Mesothelial cell of epicardium (in vitro differentiated cells): Measurements from ENCODE around the gene RAB44. TPM values are rescaled to one million over a fixed set of nuclear protein-coding genes. Genes with fewer than 3 reads are reported as not detected.

Experiments
- DNase-seq, 2 experiments: peaks; one replicate each; pipeline ENCODE4 v3.0.0; 2021; ENCODE audit warnings: low spot score in 2 of 2; ENCODE audit not compliant: unreplicated experiment in 2 of 2
- H3K27ac Mint-ChIP-seq: 2 replicates; pipeline ENCODE4 v1.8.0; 2021; ENCODE audit warnings: mixed read lengths
- H3K27me3 Mint-ChIP-seq: 2 replicates; pipeline ENCODE4 v1.8.0; 2021; ENCODE audit warnings: low read depth, mixed read lengths
- H3K36me3 Mint-ChIP-seq: 2 replicates; pipeline ENCODE4 v1.8.0; 2021; ENCODE audit warnings: mixed read lengths
- H3K4me1 Mint-ChIP-seq: 2 replicates; pipeline ENCODE4 v1.8.0; 2021; ENCODE audit warnings: mixed read lengths
- H3K4me3 Mint-ChIP-seq: 2 replicates; pipeline ENCODE4 v1.8.0; 2021; ENCODE audit warnings: mild to moderate bottlenecking, moderate library complexity, mixed read lengths
- H3K9me3 Mint-ChIP-seq: 2 replicates; pipeline ENCODE4 v1.8.0; 2021; ENCODE audit warnings: mixed read lengths
- total RNA-seq: library from RNA; stranded (reverse); gene quantifications from 3 replicates; pipeline ENCODE4 v1.2.1, GENCODE V29; 2021
- TF ChIP-seq, protein P1 (sequence below): fragments of 200-600 bp; sonication (generic); IDR thresholded peaks from one replicate; pipeline ENCODE4 v1.5.0; 2021; ENCODE audit warnings: antibody characterized with exemption; ENCODE audit not compliant: unreplicated experiment

The RAB44 gene
- total RNA-seq, 1 donor from 2014 or later, result 0.07 TPM

DNA sequence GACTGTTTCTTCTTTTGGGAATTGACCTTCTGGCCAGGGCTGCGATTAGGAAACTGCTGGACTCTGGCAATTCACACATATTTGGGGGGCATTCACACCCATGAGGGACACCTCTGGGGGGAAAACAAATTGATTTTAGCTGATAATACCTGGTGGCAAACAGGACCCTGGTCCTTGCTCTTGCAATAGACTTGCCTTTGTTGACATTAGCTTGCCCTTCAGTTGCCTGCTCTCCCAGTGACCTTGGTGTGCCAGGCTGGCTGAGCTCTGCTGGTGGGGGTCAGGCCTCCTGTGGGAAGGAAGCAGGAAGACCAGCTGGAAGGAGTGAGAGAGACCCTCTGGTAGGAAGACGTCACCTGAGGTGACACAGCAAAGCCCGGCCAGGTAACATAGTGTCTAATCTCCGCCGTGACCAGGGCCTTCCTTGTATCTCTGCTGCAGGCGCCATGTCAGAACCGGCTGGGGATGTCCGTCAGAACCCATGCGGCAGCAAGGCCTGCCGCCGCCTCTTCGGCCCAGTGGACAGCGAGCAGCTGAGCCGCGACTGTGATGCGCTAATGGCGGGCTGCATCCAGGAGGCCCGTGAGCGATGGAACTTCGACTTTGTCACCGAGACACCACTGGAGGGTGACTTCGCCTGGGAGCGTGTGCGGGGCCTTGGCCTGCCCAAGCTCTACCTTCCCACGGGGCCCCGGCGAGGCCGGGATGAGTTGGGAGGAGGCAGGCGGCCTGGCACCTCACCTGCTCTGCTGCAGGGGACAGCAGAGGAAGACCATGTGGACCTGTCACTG, 13.8 kb upstream of the RAB44 start:
- Mint-ChIP-seq H3K36me3 (peaks cover 5% of the 10 kb centered on the region), H3K4me1 (peaks cover 12% of the 10 kb centered on the region), H3K27me3 (peaks cover 8% of the 10 kb centered on the region), H3K27ac (no peak overlapping the region), H3K9me3 (no peaks in the 10 kb centered on the region), H3K4me3 (no peak overlapping the region)
- DNase-seq, result no peak
- TF ChIP-seq, protein P1, sequence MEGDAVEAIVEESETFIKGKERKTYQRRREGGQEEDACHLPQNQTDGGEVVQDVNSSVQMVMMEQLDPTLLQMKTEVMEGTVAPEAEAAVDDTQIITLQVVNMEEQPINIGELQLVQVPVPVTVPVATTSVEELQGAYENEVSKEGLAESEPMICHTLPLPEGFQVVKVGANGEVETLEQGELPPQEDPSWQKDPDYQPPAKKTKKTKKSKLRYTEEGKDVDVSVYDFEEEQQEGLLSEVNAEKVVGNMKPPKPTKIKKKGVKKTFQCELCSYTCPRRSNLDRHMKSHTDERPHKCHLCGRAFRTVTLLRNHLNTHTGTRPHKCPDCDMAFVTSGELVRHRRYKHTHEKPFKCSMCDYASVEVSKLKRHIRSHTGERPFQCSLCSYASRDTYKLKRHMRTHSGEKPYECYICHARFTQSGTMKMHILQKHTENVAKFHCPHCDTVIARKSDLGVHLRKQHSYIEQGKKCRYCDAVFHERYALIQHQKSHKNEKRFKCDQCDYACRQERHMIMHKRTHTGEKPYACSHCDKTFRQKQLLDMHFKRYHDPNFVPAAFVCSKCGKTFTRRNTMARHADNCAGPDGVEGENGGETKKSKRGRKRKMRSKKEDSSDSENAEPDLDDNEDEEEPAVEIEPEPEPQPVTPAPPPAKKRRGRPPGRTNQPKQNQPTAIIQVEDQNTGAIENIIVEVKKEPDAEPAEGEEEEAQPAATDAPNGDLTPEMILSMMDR, result no peak

DNA sequence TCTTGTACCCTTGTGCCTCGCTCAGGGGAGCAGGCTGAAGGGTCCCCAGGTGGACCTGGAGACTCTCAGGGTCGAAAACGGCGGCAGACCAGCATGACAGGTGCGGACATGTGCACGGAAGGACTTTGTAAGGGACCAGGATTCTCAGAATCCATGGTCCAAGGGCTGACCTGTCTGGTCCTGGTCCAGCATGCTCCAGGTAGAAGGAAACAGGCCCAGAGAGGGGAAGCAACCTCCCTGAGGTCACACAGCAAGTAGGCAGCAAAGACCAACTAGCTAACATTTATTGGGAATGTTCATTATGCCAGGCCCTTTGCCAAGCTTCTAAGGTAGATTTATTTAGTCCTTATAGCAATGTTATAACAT, 13.2 kb upstream of the RAB44 start:
- no peak for DNase-seq
- Mint-ChIP-seq H3K27ac (no peak overlapping the region), H3K36me3 (peaks cover 5% of the 10 kb centered on the region), H3K9me3 (no peaks in the 10 kb centered on the region), H3K4me3 (no peak overlapping the region), H3K27me3 (peaks cover 4% of the 10 kb centered on the region), H3K4me1 (peaks cover 11% of the 10 kb centered on the region)
- TF ChIP-seq, protein P1, result no peak

DNA sequence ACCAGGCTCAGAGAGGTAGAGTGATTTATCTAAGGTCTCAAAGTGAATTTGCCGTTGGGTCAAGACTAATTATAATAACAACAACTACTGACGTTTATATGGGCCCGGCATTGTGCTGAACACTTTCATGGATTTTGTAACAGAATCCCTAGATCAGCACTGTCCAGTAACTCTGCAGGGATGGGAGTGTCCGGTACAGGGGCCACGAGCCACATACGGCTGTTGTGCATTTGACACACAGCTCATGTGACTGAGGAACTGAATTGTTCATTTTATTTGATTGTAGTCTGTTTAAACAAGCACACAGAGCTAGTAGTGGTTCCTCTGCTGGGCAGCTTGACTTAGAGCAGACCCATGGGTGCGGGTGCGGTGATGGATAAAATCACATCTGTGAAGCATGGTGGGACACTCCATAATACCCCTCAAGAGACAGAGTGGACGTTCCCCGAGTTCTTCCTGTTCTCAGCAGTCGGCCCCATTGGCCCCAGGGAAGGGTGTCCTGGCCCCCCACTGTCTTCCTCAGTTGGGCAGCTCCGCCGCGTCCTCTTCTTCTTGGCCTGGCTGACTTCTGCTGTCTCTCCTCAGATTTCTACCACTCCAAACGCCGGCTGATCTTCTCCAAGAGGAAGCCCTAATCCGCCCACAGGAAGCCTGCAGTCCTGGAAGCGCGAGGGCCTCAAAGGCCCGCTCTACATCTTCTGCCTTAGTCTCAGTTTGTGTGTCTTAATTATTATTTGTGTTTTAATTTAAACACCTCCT, 12.3 kb upstream of the RAB44 start:
- Mint-ChIP-seq H3K9me3 (no peaks in the 10 kb centered on the region), H3K27me3 (peaks cover 4% of the 10 kb centered on the region), H3K27ac (no peak overlapping the region), H3K36me3 (peaks cover 5% of the 10 kb centered on the region), H3K4me1 (peaks cover 10% of the 10 kb centered on the region), H3K4me3 (no peak overlapping the region)
- TF ChIP-seq, protein P1, result no peak
- DNase-seq, result no peak

DNA sequence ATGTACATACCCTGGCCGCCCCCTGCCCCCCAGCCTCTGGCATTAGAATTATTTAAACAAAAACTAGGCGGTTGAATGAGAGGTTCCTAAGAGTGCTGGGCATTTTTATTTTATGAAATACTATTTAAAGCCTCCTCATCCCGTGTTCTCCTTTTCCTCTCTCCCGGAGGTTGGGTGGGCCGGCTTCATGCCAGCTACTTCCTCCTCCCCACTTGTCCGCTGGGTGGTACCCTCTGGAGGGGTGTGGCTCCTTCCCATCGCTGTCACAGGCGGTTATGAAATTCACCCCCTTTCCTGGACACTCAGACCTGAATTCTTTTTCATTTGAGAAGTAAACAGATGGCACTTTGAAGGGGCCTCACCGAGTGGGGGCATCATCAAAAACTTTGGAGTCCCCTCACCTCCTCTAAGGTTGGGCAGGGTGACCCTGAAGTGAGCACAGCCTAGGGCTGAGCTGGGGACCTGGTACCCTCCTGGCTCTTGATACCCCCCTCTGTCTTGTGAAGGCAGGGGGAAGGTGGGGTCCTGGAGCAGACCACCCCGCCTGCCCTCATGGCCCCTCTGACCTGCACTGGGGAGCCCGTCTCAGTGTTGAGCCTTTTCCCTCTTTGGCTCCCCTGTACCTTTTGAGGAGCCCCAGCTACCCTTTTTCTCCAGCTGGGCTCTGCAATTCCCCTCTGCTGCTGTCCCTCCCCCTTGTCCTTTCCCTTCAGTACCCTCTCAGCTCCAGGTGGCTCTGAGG, 11.5 kb upstream of the RAB44 start:
- no peak overlapping the region for H3K4me3 Mint-ChIP-seq
- no peak for DNase-seq
- H3K27me3 Mint-ChIP-seq, result no peaks in the 10 kb centered on the region
- peaks cover 3% of the 10 kb centered on the region for H3K4me1 Mint-ChIP-seq
- H3K9me3 Mint-ChIP-seq, result peaks cover 2% of the 10 kb centered on the region
- peaks cover 5% of the 10 kb centered on the region for H3K36me3 Mint-ChIP-seq
- TF ChIP-seq, protein P1, result no peak
- H3K27ac Mint-ChIP-seq, result no peak overlapping the region

DNA sequence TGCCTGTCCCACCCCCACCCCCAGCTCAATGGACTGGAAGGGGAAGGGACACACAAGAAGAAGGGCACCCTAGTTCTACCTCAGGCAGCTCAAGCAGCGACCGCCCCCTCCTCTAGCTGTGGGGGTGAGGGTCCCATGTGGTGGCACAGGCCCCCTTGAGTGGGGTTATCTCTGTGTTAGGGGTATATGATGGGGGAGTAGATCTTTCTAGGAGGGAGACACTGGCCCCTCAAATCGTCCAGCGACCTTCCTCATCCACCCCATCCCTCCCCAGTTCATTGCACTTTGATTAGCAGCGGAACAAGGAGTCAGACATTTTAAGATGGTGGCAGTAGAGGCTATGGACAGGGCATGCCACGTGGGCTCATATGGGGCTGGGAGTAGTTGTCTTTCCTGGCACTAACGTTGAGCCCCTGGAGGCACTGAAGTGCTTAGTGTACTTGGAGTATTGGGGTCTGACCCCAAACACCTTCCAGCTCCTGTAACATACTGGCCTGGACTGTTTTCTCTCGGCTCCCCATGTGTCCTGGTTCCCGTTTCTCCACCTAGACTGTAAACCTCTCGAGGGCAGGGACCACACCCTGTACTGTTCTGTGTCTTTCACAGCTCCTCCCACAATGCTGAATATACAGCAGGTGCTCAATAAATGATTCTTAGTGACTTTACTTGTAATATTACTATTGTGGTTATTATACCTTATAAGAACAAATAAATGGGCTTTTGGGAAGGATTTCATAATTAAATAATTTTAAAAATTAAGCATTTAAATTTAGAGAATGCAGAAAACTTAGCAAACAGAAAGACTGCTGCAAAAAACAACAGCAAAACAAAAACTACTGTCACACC, 10.7 kb upstream of the RAB44 start:
- peaks cover 3% of the 10 kb centered on the region for H3K4me1 Mint-ChIP-seq
- H3K27ac Mint-ChIP-seq, result no peak overlapping the region
- H3K9me3 Mint-ChIP-seq, result peaks cover 8% of the 10 kb centered on the region
- TF ChIP-seq, protein P1, result no peak
- H3K36me3 Mint-ChIP-seq, result peaks cover 5% of the 10 kb centered on the region
- no peak for DNase-seq
- H3K27me3 Mint-ChIP-seq, result no peaks in the 10 kb centered on the region
- no peak overlapping the region for H3K4me3 Mint-ChIP-seq
